Lung (tissue), 12 donors: Measurements from ENCODE around the gene PMM1. TPM values are rescaled to one million over a fixed set of nuclear protein-coding genes. Genes with fewer than 3 reads are reported as not detected.

Experiments
- ATAC-seq: fragments of 200-7000 bp; cut with Tn5 transposase; one replicate; pipeline ENCODE4 v1.9.1; 2020; ENCODE audit warnings: moderate number of reproducible peaks; ENCODE audit not compliant: insufficient read depth, low FRiP score
- DNase-seq, 3 donors: peaks; one replicate each; pipeline ENCODE4 v3.0.0-alpha.2; 2013 to 2017
- H3K27ac ChIP-seq, 2 donors: one replicate each; pipeline ENCODE4 v1.5.1; 2013; ENCODE audit warnings: mild to moderate bottlenecking in 2 of 2, moderate library complexity in 2 of 2, control low read depth in 1 of 2, inconsistent platforms in 1 of 2, low read depth in 1 of 2, low read length in 1 of 2
- H3K27me3 ChIP-seq, 3 donors: one replicate each; pipeline ENCODE4 v1.5.1; 2013; ENCODE audit warnings: low read length in 2 of 3; ENCODE audit not compliant: control insufficient read depth in 3 of 3, insufficient read depth in 3 of 3
- H3K36me3 ChIP-seq, 4 donors: one replicate each; pipeline ENCODE4 v1.5.1; 2013; ENCODE audit warnings: low read length in 4 of 4, mild to moderate bottlenecking in 1 of 4, moderate library complexity in 1 of 4; ENCODE audit not compliant: control insufficient read depth in 4 of 4, insufficient read depth in 4 of 4
- H3K4me1 ChIP-seq, 5 donors: one replicate each; pipeline ENCODE4 v1.5.1; 2013; ENCODE audit warnings: low read length in 5 of 5, mild to moderate bottlenecking in 2 of 5, moderate library complexity in 1 of 5; ENCODE audit not compliant: control insufficient read depth in 5 of 5, insufficient read depth in 5 of 5
- H3K4me3 ChIP-seq: one replicate; pipeline ENCODE4 v1.5.1; 2013; ENCODE audit warnings: mild to moderate bottlenecking, control low read depth, moderate library complexity
- H3K9ac ChIP-seq, 2 donors: one replicate each; pipeline ENCODE4 v1.5.1; 2013; ENCODE audit warnings: low read length in 2 of 2, control low read depth in 1 of 2; ENCODE audit not compliant: insufficient read depth in 1 of 2
- H3K9me3 ChIP-seq, 4 donors: one replicate each; pipeline ENCODE4 v1.5.1; 2013; ENCODE audit warnings: low read length in 3 of 4, mild to moderate bottlenecking in 1 of 4, moderate library complexity in 1 of 4; ENCODE audit not compliant: control insufficient read depth in 4 of 4, insufficient read depth in 3 of 4
- CTCF ChIP-seq: IDR thresholded peaks from 2 replicates; pipeline ENCODE4 v1.5.1; 2012; ENCODE audit warnings: mild to moderate bottlenecking; ENCODE audit errors: control extremely low read depth, extremely low read depth
- WGBS, 2 donors: extraction: QIAGEN DNeasy Blood & Tissue Kit; methylation state at CpG; one replicate each; pipeline ENCODE4 v1.1.7; 2013; 5-methylcytosine and 5-hydroxymethylcytosine counted together
- polyA plus RNA-seq, 2 donors: library from polyadenylated mRNA; stranded (reverse); fragments of 200-250 nt; gene quantifications; one replicate each; pipeline ENCODE4 v1.2.1, GENCODE V29; 2013
- total RNA-seq, 2 donors: library from RNA; depleted of rRNA in 1 of 2; stranded (reverse); fragments of >200 nt in 1 of 2; gene quantifications; one replicate each; pipeline ENCODE4 v1.2.1, GENCODE V29; 2014 to 2021
- donor health status: control.
- donor health status: control.
- donor health status: Bipolar disorder and iron deficiency.
- donor health status: healthy.
- donor health status: DM: yes; HTN: yes; CAD: no.

Gene PMM1
- total and polyA plus RNA-seq, 4 donors, result 23.0 to 62.2 (median 44.0) TPM

GRCh38 chr22:41598891-41599635 is 9.4 kb upstream of the PMM1 start:
- H3K27me3 ChIP-seq, result no peaks in the 10 kb centered on the region
- DNase-seq (no peak), ATAC-seq (no peak)
- peaks cover 0 to 7% (median 0%) of the 10 kb centered on the region in 5 donors for H3K4me1 ChIP-seq
- no peaks in the 10 kb centered on the region for H3K9me3 ChIP-seq
- TF ChIP-seq CTCF, result no peak
- H3K9ac ChIP-seq, result no peak overlapping the region
- peaks cover 7 to 23% (median 12%) of the 10 kb centered on the region in 4 donors for H3K36me3 ChIP-seq
- 89 to 93% methylated on average over 8 of the region's 8 CpGs for WGBS, 2 donors
- H3K4me3 ChIP-seq, result no peak overlapping the region
- H3K27ac ChIP-seq, result no peak overlapping the region

- DNase-seq, result no peak
- no peak overlapping the region for H3K9ac ChIP-seq
- 86 to 93% methylated on average over 5 of the region's 5 CpGs for WGBS, 2 donors
These were observed 8.4 kb upstream of the PMM1 start for GRCh38 chr22:41598081-41598480.

GRCh38 chr22:41597635-41597953 is 8.0 kb upstream of the PMM1 start:
- no peak overlapping the region for H3K4me3 ChIP-seq
- H3K27me3 ChIP-seq, result no peaks in the 10 kb centered on the region
- peaks cover 5 to 16% (median 9%) of the 10 kb centered on the region in 4 donors for H3K36me3 ChIP-seq
- WGBS, 2 donors, result 72 to 92% methylated on average over 2 of the region's 2 CpGs
- no peaks in the 10 kb centered on the region for H3K9me3 ChIP-seq
- no peak for TF ChIP-seq CTCF
- ATAC-seq (no peak), DNase-seq (no peak)
- no peak overlapping the region for H3K27ac ChIP-seq
- peaks cover 0 to 7% (median 0%) of the 10 kb centered on the region in 5 donors for H3K4me1 ChIP-seq
- no peak overlapping the region for H3K9ac ChIP-seq

More at GRCh38 chr22:41598081-41598480, 8.4 kb upstream of the PMM1 start:
- H3K4me3 ChIP-seq, result no peak overlapping the region
- no peak for ATAC-seq
- no peak overlapping the region for H3K27ac ChIP-seq
- H3K36me3 ChIP-seq, result peaks cover 7 to 21% (median 11%) of the 10 kb centered on the region in 4 donors
- no peak for TF ChIP-seq CTCF
- no peaks in the 10 kb centered on the region for H3K9me3 ChIP-seq
- no peaks in the 10 kb centered on the region for H3K27me3 ChIP-seq
- peaks cover 0 to 7% (median 0%) of the 10 kb centered on the region in 5 donors for H3K4me1 ChIP-seq
